ENCODE results near the gene GEMIN7. TPM values are rescaled to one million over a fixed set of nuclear protein-coding genes. Genes with fewer than 3 reads are reported as not detected.
A peak's percentile ranks its signal among the peaks of the same experiment; 100 is the strongest.

GEMIN7 gene
- total and polyA plus RNA-seq, 2 of the 13 experiments (the other 11 are each of a cell fraction or from before 2014, with no cell fraction given), result 24.1 to 30.6 TPM

- 0 out of 2 replicates have a peak, but pooled peaks have one; percentile 14 for TF ChIP-seq SKIL (CRISPR knock-in tag; IDR thresholded peaks at IDR 0.05; ENCODE audit: borderline replicate concordance)
These were observed 19.7 kb downstream of the GEMIN7 start (continued) for GRCh38 chr19:45098521-45099466.

- no peaks in the 10 kb centered on the region for H3K9me3 ChIP-seq (ENCODE audit: low read length)
- peak overlapping the region; percentile 85 for H3K4me2 ChIP-seq (ENCODE audit: low read depth, low read length)
- no TSS peak for BruUV-seq (replicated peaks)
- CTCF ChIA-PET (ENCODE audit: low intra/inter-chr PET ratio, low total read pairs), result no interaction called here
- intact Hi-C loops (cut with micrococcal nuclease; ENCODE audit: unreplicated experiment), result no loop called here
- H4K20me1 ChIP-seq (ENCODE audit: insufficient read depth, low read length), result peaks cover 18% of the 10 kb centered on the region
- in situ Hi-C loops (cut with HindIII; ENCODE audit: extremely low pct_ligation_motif_present, low pct_unique_long_range_greater_than_20kb), result no loop called here
- FAIRE-seq, result no peak
- peaks cover 98% of the 10 kb centered on the region for H3K79me2 ChIP-seq (ENCODE audit: insufficient read depth, low read length)
- peak overlapping the region; percentile 74 for H3K27ac ChIP-seq (ENCODE audit: extremely low read length, insufficient read depth, low read length)
- peaks cover 100% of the 10 kb centered on the region for H3K4me1 ChIP-seq (ENCODE audit: insufficient read depth, low read length)
- no peak overlapping the region for H2AFZ ChIP-seq (ENCODE audit: low read length)
- ATAC-seq, result peak; percentile 8
- POLR2A ChIA-PET, result interaction anchor here (1.0 to 3.2 kb wide), 3 partner anchors 18 to 79 kb away, joined by 3 to 13 read pairs (median 11); partner anchors contain the start of genes BLOC1S3, GEMIN7 and TRAPPC6A
- 67% methylated on average over 7 of the region's 25 CpGs for WGBS (ENCODE audit: low lambda C conversion rate)
- H3K4me3 ChIP-seq (replicated peaks in 1 of 3; ENCODE audit: insufficient read depth in 1 of 3, low read depth in 2 of 3, low read length in 3 of 3), result peak overlapping the region in 2 of 3 experiments; percentile 6 to 58; a peak in 3 of 6 replicates
- peaks cover 0 to 5% of the 10 kb centered on the region in 2 experiments; a peak in 3 of 5 replicates for H3K36me3 ChIP-seq (replicated peaks in 1 of 2; ENCODE audit: control insufficient read depth in 1 of 2, insufficient read depth in 2 of 2, low read length in 2 of 2)
- no peaks in the 10 kb centered on the region for H3K27me3 ChIP-seq (ENCODE audit: control insufficient read depth in 1 of 2, insufficient read depth in 2 of 2, low read length in 2 of 2)
- DNase-seq (ENCODE audit: low spot score), result peak; percentile 72
- H3K9ac ChIP-seq (ENCODE audit: insufficient read depth, low read depth, low read length), result peak overlapping the region; percentile 69
- TF ChIP-seq NRL (CRISPR knock-in tag; IDR thresholded peaks at IDR 0.05; ENCODE audit: borderline replicate concordance) (0 out of 2 replicates have a peak, but pooled peaks have one; percentile 24), CBX2 (IDR thresholded peaks at IDR 0.05; ENCODE audit: low read depth, low read length) (no peak), CBX2 (CRISPR knock-in tag; IDR thresholded peaks at IDR 0.05; ENCODE audit: low read depth) (no peak), ZNF280D (CRISPR knock-in tag; IDR thresholded peaks at IDR 0.05) (no peak)
- TF ChIP-seq, protein P1, sequence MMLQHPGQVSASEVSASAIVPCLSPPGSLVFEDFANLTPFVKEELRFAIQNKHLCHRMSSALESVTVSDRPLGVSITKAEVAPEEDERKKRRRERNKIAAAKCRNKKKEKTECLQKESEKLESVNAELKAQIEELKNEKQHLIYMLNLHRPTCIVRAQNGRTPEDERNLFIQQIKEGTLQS (CRISPR knock-in tag; IDR thresholded peaks at IDR 0.05), result 0 out of 2 replicates have a peak, but pooled peaks have one; percentile 72
These were observed 20.6 kb downstream of the GEMIN7 start for GRCh38 chr19:45099467-45100191.
